DOHH2 (cell line): ENCODE measurements around the gene DEFB131B.
"Not testable (repeated sequence)": the region's sequence is repeated elsewhere in the genome, so short reads cannot be mapped to it uniquely, and the experiment has no call there.

ENCODE experiments used
- H3F3A ChIP-seq: fragments of 200-600 bp; sonication (generic), shearing (Covaris generic); 2 replicates; pipeline ENCODE4 v1.6.0; 2016; ENCODE audit warnings: antibody characterized with exemption, mild to moderate bottlenecking; ENCODE audit not compliant: control insufficient read depth, insufficient read depth
- H3K27ac ChIP-seq: fragments of 200-600 bp; sonication (generic); 2 replicates; pipeline ENCODE4 v1.5.1; 2014; ENCODE audit warnings: low read depth, mild to moderate bottlenecking, low read length, moderate library complexity
- H3K27me3 ChIP-seq: fragments of 200-600 bp; sonication (generic); 2 replicates; pipeline ENCODE4 v1.6.1; 2014; ENCODE audit warnings: mild to moderate bottlenecking, low read length, mixed read lengths; ENCODE audit not compliant: control insufficient read depth
- H3K36me3 ChIP-seq: fragments of 200-600 bp; sonication (generic); 2 replicates; pipeline ENCODE4 v1.6.1; 2014; ENCODE audit warnings: mild to moderate bottlenecking, low read length, moderate library complexity, mixed read lengths; ENCODE audit not compliant: control insufficient read depth
- H3K4me1 ChIP-seq: fragments of 200-600 bp; sonication (generic); 2 replicates; pipeline ENCODE4 v1.6.1; 2014; ENCODE audit warnings: mild to moderate bottlenecking, low read length, mixed read lengths; ENCODE audit not compliant: control insufficient read depth
- H3K4me2 ChIP-seq: fragments of 200-600 bp; sonication (generic); 2 replicates; pipeline ENCODE4 v1.6.0; 2014; ENCODE audit warnings: mild to moderate bottlenecking, low read length, moderate library complexity
- H3K4me3 ChIP-seq: fragments of 200-600 bp; sonication (generic); 2 replicates; pipeline ENCODE4 v1.5.1; 2014; ENCODE audit warnings: mild to moderate bottlenecking, low read length, mixed read lengths
- H3K79me2 ChIP-seq: fragments of 200-600 bp; sonication (generic); 2 replicates; pipeline ENCODE4 v1.6.1; 2014; ENCODE audit warnings: mild to moderate bottlenecking, low read length, mixed read lengths; ENCODE audit not compliant: control insufficient read depth
- H3K9me2 ChIP-seq: fragments of 200-600 bp; sonication (generic); replicated peaks from 2 replicates; pipeline ENCODE4 v1.6.1; 2014; ENCODE audit warnings: mild to moderate bottlenecking, low read length, mixed read lengths; ENCODE audit not compliant: control insufficient read depth
- H3K9me3 ChIP-seq: fragments of 200-600 bp; sonication (generic); 2 replicates; pipeline ENCODE4 v1.6.1; 2014; ENCODE audit warnings: antibody characterized with exemption, low read length, mixed read lengths; ENCODE audit not compliant: control insufficient read depth, insufficient read depth
- H4K20me1 ChIP-seq: fragments of 200-600 bp; sonication (generic); 2 replicates; pipeline ENCODE4 v1.6.0; 2014; ENCODE audit warnings: low read depth, mild to moderate bottlenecking, antibody characterized with exemption, low read length, moderate library complexity; ENCODE audit not compliant: control insufficient read depth, insufficient read depth
- EZH2phosphoT487 ChIP-seq: fragments of 200-600 bp; sonication (generic); IDR thresholded peaks from 2 replicates; pipeline ENCODE4 v1.6.1; 2017; ENCODE audit warnings: borderline replicate concordance, mild to moderate bottlenecking, antibody characterized with exemption, low read length, moderate library complexity, mixed read lengths
- TF ChIP-seq, protein P1 (sequence below): fragments of 200-600 bp; sonication (generic); IDR thresholded peaks from one replicate; pipeline ENCODE4 v1.5.1; 2014; ENCODE audit warnings: antibody characterized with exemption, mild to moderate bottlenecking, low read depth, low read length; ENCODE audit not compliant: poor library complexity, severe bottlenecking

DEFB131B gene

DNA sequence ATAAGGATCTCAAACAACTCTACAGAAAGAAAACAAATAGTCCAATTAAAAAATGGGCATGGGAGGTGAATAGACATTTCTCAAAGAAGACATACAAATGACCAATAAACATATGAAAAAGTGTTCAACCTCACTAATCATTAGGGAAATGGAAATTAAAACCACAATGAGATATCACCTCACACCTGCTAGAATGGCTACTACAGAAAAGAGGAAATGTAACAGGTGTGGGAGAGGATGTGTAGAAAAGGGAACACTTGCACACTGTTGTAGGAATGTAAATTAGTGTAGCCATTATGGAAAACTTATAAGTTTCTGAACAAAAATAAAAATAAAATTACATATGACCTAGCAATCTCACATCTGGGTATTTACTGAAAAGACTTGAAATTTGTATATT is 7.6 kb upstream of the DEFB131B start:
- H3K27me3 ChIP-seq, H3K9me2 ChIP-seq, H3K36me3 ChIP-seq, H3K79me2 ChIP-seq, H4K20me1 ChIP-seq, H3F3A ChIP-seq, H3K9me3 ChIP-seq: not testable (repeated sequence)
- Histone ChIP-seq H3K4me3 (peak overlapping the region; percentile 56), H3K27ac (peak overlapping the region; percentile 45), H3K4me1 (peaks cover 20% of the 10 kb centered on the region), H3K4me2 (peak overlapping the region; percentile 74)

GRCh38 chr11:71876262-71876661 is 2.0 kb upstream of the DEFB131B start:
- H4K20me1 ChIP-seq, H3K9me3 ChIP-seq, H3K4me1 ChIP-seq, H3K9me2 ChIP-seq, H3K4me2 ChIP-seq, H3F3A ChIP-seq, H3K4me3 ChIP-seq, H3K79me2 ChIP-seq, H3K27ac ChIP-seq, H3K27me3 ChIP-seq, H3K36me3 ChIP-seq: not testable (repeated sequence)

GRCh38 chr11:71885806-71886205 is 7.6 kb downstream of the DEFB131B start:
- not testable (repeated sequence) for H3K36me3 ChIP-seq, H3K79me2 ChIP-seq, H3K9me2 ChIP-seq, H4K20me1 ChIP-seq, H3K9me3 ChIP-seq, H3F3A ChIP-seq, H3K27me3 ChIP-seq, H3K4me2 ChIP-seq, H3K27ac ChIP-seq, H3K4me1 ChIP-seq, H3K4me3 ChIP-seq

DNA sequence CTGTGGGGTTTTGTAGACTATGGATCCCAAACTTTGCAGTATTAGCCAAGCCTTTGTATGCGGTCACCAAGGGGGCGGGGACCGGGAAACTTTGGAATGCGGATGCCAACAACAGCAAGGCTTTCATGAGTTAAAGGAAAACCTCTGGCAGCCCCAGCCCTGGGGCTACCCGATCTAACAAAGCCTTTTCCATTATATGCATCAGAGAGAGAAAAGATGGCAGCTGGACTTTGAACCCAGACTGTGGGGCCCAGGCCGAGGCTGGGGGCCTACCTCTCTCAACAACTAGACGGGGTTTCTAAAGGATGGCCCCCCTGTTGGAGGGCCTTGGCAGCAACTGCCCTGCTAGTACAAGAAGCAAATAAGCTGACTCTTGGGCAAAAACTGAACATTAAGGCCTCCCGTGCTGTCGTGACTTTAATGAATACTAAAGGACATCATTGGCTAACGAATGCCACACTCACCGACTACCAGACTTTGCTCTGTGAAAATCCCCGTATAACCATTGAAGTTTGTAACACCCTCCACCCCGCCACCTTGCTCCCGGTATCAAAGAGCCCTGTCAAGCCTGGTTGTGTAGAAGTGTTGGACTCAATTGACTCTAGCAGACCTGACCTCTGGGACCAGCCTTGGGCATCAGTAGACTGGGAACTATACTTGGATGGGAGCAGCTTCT is 10.2 kb downstream of the DEFB131B start:
- not testable (repeated sequence) for H3K79me2 ChIP-seq, H3K9me2 ChIP-seq, H3K4me2 ChIP-seq, H3K4me3 ChIP-seq, H3K9me3 ChIP-seq, H3K27me3 ChIP-seq, H3K27ac ChIP-seq, H3K4me1 ChIP-seq, H3K36me3 ChIP-seq, H3F3A ChIP-seq, H4K20me1 ChIP-seq

GRCh38 chr11:71889181-71889872 is 11.1 kb downstream of the DEFB131B start:
- not testable (repeated sequence) for H3F3A ChIP-seq, H4K20me1 ChIP-seq, H3K36me3 ChIP-seq, H3K27ac ChIP-seq, H3K27me3 ChIP-seq, H3K4me3 ChIP-seq, H3K4me1 ChIP-seq, H3K9me2 ChIP-seq, H3K4me2 ChIP-seq, H3K9me3 ChIP-seq, H3K79me2 ChIP-seq

DNA sequence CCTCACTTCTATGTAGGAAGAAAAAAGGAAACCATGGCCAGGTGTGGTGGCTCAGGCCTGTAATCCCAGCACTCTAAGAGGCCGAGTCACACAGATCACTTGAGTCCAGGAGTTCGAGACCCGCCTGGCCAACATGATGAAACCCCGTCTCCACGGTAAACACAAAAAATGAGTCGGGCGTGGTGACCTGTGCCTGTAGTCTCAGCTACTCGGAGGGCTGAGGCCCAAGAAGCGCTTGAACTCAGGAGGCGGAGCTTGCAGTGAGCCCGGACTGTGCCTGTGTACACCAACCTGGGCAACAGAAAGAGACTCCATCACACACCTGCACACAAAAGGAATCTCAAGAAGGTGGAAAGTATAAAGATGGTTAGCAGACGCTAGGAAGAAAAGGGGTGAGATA is 17.7 kb downstream of the DEFB131B start:
- TF ChIP-seq EZH2phosphoT487 = no peak
- TF ChIP-seq, protein P1, sequence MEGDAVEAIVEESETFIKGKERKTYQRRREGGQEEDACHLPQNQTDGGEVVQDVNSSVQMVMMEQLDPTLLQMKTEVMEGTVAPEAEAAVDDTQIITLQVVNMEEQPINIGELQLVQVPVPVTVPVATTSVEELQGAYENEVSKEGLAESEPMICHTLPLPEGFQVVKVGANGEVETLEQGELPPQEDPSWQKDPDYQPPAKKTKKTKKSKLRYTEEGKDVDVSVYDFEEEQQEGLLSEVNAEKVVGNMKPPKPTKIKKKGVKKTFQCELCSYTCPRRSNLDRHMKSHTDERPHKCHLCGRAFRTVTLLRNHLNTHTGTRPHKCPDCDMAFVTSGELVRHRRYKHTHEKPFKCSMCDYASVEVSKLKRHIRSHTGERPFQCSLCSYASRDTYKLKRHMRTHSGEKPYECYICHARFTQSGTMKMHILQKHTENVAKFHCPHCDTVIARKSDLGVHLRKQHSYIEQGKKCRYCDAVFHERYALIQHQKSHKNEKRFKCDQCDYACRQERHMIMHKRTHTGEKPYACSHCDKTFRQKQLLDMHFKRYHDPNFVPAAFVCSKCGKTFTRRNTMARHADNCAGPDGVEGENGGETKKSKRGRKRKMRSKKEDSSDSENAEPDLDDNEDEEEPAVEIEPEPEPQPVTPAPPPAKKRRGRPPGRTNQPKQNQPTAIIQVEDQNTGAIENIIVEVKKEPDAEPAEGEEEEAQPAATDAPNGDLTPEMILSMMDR = no peak
- H3K4me2 ChIP-seq = no peak overlapping the region
- H3K4me1 ChIP-seq = no peaks in the 10 kb centered on the region
- no peaks in the 10 kb centered on the region for H3K27me3 ChIP-seq
- H3K79me2 ChIP-seq = no peaks in the 10 kb centered on the region
- no peak overlapping the region for H3K4me3 ChIP-seq
- H3K9me2 ChIP-seq = no peaks in the 10 kb centered on the region
- H3K27ac ChIP-seq = no peak overlapping the region
- H3K36me3 ChIP-seq = no peaks in the 10 kb centered on the region
- no peaks in the 10 kb centered on the region for H4K20me1 ChIP-seq
- no peaks in the 10 kb centered on the region for H3K9me3 ChIP-seq
- no peaks in the 10 kb centered on the region for H3F3A ChIP-seq

DNA sequence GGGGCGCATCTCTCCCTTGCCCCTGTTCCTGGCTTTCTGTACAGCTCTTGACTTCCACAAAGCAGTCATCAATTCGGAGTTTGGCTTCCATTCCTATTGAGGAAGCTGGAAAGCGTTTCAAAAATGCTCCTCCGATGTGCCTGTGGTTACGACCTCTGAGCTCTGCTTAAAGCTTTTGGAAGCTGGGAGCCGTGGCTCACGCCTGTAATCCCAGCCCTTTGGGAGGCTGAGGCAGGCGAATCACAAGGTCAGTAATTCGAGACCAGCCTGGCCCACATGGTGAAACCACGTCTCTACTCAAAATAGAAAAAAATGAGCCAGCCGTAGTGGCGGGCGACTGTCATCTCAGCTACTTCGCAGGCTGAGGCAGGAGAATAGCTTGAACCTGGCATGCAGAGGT is 22.9 kb downstream of the DEFB131B start:
- H4K20me1 ChIP-seq, H3K4me1 ChIP-seq, H3F3A ChIP-seq, H3K79me2 ChIP-seq, H3K27me3 ChIP-seq, H3K4me3 ChIP-seq, H3K4me2 ChIP-seq, H3K9me3 ChIP-seq, H3K27ac ChIP-seq, H3K9me2 ChIP-seq, H3K36me3 ChIP-seq: not testable (repeated sequence)
